NCI-H2227 treated with DMSO at 0.1 percent for 48 hours (cell line): ENCODE results near the gene DBH.

Experiments
- DNase-seq: peaks from one replicate; lab custom pipeline; 2025; lab: John Stamatoyannopoulos, UW

Gene DBH

GRCh38 chr9:133635533-133636531 lies at the start of gene DBH:
Gene DBH, plus strand, starts transcription at chr9:133636363. Its CDS starts 9 bp downstream, at chr9:133636372.
- no peak for DNase-seq

GRCh38 chr9:133587051-133587450 lies 49.1 kb upstream of the DBH start:
- DNase-seq, result no peak

- no peak for DNase-seq
These were observed 48.7 kb upstream of the DBH start for GRCh38 chr9:133587466-133587865.

- DNase-seq, result no peak
These were observed 46.5 kb upstream of the DBH start for GRCh38 chr9:133589454-133590227.

DNA sequence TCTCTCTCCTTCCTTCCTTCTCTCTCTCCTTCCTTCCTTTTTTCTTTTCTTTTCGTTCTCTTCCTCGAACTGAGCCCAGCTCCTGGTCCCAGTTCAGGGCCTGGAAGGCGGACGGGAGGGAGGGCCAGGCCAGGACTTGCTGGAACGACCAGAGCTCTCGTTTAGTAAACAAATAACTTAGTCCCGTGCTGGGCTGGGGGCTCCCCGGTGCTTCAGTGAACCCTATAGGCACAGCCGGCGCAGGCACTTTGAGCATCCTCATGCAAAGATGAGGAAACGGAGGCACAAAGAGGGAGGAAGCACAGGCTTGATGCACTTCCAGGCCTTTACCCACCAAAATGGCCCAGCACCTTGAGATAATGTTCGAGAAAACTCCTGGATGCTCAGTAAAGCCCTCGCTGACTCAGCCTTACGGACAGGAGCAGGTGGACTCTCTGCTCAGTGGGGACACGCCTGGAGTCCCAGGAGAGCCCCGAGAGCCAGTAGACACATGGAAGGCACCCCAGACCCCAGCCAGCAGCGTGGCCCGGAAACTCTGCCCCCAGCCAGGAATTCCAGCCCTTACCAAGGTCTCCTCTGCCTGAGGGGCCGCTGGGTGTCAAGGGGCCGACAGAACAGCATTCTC lies 45.8 kb upstream of the DBH start:
- DNase-seq, result no peak

- DNase-seq, result no peak
These were observed 44.9 kb upstream of the DBH start for GRCh38 chr9:133591116-133591910.

DNA sequence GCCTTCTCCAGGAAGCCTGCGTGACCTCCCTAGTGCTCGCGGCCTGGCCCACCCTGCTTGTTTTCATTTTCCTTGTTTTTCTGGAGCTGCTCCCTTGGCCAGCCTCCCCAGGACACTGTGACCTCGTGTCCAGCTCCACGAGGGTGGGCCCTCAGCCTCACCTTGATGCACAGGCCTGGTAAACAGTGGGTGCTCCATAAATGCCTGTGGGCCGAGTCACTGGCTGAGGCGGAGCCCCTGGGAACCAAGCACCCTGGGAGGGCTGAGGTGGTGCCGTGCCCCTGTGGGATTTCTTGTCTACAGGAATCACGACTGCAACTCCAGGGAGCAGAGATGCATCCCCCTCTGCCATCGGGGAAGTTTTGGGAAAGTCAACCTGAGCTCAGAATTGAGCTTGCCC lies 44.2 kb upstream of the DBH start:
- no peak for DNase-seq

DNA sequence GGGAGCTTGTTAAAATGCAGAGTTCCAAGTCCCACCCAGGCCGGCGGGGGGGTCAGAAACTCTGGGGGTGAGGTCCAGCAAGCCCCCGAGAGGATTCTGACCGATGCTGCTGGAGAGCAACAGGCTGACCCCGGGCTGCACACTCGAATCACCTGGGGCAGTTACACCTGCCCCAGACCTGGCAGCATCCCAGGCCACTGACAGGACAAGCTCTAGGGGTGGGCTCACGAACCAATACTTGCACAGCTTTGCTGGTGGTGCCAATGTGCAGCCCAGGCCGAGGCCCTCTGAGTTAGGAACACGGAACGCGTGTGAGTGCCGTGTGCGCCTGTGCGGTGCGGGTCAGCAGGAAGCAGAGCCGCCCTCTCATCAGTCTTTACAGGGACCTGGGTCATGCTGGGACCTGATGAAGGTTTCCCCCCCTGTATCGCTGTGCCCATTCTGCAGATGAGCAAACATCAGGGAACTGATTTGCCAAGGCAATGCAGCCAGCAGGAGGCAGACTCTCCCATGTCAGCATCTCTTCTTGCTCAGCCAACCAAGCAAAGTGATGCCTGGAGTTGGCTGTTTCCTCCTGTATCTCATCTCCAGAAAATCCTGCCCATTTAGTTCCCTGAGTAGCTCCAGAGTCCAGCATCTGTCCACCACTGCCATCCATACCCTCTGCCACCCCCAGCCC lies 43.3 kb upstream of the DBH start:
- no peak for DNase-seq

DNA sequence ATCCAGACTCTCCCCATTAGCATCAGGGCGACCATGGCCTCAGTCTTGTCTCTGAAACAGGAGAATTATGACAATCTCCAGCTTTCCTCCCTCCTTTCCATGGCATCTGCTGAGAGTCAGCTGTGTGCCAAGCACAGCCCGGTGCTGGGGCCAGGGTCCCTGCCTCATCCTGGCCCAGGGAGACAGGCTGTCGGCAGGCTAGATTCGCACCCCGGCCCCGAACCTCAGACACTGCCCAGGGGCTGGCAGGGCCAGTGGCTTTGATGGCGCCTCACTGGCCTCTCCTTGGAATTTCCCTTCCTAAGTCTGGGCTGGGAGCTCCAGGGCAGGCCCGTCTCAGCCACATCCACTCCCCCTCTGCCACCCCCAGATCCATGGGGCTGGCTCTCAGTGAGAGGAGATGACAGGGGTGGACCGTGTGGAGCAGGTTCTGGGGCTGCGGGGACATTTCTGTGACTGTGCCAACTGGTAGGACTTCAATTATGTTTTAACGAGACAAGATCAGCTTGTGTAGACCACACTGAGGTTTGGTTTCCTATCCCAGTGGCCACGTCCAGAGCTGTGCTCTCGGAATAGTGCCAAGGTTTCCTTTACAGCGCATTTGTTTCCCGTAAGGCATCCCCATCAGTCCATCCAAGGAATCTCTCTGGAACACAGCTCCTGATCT lies 42.4 kb upstream of the DBH start:
- no peak for DNase-seq

DNA sequence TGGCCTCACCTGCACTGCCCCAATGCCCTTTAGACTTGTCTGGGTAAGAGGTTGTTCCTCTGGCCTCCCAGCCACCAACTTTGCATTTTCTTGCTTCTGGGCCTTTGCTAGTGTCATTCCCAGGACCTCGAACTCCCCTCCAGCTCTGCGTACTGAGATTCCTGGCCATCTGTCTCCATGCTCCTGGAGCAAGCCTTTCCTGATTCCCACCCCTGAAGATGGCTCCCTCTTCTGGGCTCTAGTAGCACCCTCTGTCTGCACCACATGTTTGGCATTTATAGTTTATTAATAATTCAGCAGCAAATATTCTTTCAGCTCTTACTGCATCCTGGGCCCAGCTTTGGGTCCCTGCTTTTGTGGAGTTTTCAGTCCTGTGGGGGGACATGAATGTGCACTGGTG lies 41.9 kb upstream of the DBH start:
- no peak for DNase-seq

GRCh38 chr9:133595910-133596309 lies 40.3 kb upstream of the DBH start:
- no peak for DNase-seq

- no peak for DNase-seq
These were observed 38.7 kb upstream of the DBH start for GRCh38 chr9:133597316-133597957.

DNA sequence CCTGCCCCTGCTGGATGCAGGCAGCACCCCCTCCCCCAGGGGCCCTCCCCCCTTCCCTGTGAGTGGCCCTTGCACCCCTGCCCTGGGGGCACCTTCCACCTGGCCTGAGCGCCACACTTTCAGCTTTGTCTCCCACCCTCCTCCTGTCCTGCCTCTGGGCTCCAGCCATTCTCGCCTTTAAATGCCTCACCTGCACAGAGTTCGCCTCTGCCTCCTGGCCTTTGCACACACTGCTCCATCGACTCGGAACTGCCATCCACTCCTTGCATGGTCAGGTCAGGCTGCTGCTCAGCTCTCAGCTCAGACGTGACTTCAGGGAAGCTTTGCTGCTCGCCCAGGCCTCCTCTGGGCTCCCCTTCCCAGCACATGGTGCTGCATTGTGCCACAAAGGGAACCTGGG lies 37.2 kb upstream of the DBH start:
- no peak for DNase-seq

DNA sequence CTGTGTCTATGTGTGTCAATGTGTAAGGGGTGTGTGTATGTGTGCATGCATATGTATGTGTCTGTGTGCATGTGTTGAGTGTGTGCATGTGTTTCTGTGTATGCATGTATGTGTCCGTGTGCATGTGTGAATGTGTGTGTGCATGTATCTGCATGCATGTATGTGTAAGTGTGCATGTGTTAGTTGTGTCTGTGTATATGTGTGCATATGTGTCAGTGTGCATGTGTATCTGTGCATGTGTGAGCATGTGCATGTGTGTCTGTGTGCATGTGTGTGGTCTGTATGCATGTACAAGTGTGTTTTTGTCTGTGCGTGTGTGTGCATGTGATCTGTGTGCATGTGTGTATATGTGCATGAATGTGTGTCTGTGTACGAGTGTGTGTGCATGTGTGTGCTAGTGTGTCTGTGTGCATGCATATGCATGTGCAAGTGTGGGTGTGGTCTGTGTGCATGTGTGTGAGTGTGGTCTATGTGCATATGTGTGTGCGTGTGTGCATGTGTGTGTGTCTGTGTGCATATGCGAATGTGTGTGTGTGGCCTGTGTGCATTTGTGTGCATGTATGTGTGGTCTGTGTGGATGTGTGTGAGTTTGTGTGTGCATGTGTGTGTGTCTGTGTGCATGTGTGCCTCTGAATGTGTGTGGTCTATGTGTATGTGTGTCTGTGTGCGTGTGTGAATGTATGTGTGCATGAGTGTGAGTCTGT lies 36.5 kb upstream of the DBH start:
- DNase-seq, result no peak

- no peak for DNase-seq
These were observed 35.4 kb upstream of the DBH start for GRCh38 chr9:133600739-133601138.

DNA sequence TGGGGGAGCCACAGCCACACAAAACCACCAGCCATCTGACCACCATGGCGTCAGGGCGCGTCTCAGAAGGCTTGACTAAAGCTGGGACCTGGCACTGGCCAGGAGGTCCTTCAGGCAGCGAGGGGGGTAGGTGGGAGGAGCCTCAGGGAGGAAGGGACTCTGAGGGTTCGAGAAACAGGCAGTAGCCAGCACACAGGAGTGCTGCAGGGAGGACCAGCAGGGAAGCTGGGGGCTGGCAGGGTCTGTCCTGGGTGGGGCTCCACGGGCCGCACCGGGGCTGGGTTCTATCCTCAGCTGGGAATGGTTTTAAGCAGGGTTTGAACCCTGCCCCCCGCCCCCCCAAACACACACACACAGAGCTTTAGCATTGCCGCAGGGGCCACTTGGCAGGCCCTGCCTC lies 34.4 kb upstream of the DBH start:
- no peak for DNase-seq

DNA sequence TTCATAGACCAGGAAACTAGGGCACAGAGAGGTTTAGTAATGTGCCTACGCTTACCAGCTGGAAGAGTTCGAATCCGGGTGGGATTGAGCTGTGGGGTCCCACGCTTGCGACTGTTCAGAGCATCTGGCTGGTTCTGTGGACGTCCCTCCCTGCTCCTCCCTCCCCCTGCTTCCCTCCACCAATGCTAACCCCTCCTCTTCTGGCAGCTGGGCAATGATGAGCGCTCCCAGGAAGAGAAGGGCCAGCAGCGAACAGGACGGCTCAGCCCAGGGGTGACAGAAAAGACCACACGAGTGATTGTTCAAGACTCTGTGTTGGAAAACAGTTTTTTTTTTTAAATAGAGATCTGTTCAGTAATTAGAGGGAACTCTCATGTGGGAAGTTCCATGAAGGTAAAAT lies 33.9 kb upstream of the DBH start:
- no peak for DNase-seq

DNA sequence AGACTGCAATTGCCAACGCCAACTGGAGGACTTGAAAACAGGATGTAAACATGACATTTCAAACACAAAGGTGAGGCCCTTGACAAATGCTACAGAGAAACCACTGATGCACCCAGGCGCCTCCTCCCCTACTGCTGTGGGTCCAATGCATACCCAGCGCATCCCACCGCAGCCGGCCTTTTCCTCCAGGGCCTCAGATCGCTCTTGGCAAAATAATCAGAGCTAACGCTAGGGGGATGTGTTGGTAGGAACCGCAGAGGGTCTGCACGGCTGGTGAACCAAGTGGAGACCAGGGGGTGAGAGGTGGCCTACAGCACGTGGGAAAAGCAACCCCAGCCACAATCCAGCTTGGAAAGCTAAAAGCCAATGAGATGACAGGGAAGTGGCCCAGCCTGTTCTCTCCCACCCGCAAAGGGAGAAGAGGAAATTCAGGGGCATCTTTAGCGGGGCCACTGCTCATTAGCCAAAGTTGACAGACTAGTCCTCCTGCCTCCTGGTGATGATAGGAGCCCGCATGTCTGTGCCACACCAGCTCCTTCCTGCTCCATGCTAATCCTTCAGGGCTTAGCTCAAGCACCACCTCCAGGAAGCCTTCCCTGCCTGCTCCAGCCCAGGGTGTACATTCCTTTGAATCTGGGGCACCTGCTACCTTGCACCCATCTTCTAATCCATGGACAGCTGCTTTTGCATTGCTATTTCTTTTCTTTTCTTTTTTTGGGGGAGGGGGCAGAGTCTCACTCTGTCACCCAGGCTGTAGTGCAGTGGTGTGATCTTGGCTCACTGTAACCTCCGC lies 32.8 kb upstream of the DBH start:
- DNase-seq, result no peak

- DNase-seq, result no peak
These were observed 31.9 kb upstream of the DBH start for GRCh38 chr9:133604214-133604613.
